ENCODE results near the gene ABHD15. TPM values are rescaled to one million over a fixed set of nuclear protein-coding genes. Genes with fewer than 3 reads are reported as not detected.

ABHD15 gene
- total RNA-seq, 1 donor from 2014 or later: 5.9 TPM

GRCh38 chr17:29568331-29569244 lies 1.8 kb upstream of the ABHD15 start, which contains the start of gene TP53I13:
Gene TP53I13 (plus strand): TSS chr17:29568701. CDS start chr17:29568759, 58 bp downstream.
- Histone ChIP-seq H3K36me3 (peaks cover 4% of the 10 kb centered on the region), H3K27ac (replicated peaks) (peak within 1 kb of the TSS; percentile 92), H3K27me3 (ENCODE audit: low read depth) (no peaks in the 10 kb centered on the region), H3K9me3 (replicated peaks) (no peaks in the 10 kb centered on the region), H3K4me3 (peak within 1 kb of the TSS; percentile 77), H3K4me1 (peaks cover 84% of the 10 kb centered on the region)
- TF ChIP-seq CTCF (IDR thresholded peaks at IDR 0.05; ENCODE audit: borderline replicate concordance): no peak
- DNase-seq: peak; percentile 93
- intact Hi-C loops (cut with micrococcal nuclease): no loop called here

- intact Hi-C loops (cut with micrococcal nuclease): no loop called here
- H3K4me1 ChIP-seq: peaks cover 76% of the 10 kb centered on the region
- H3K4me3 ChIP-seq: peak overlapping the region; percentile 77
Observed at GRCh38 chr17:29567554-29568330, 905 bp upstream of the ABHD15 start.

GRCh38 chr17:29567304-29567553 lies 392 bp upstream of the ABHD15 start:
- Histone ChIP-seq H3K4me1 (peaks cover 75% of the 10 kb centered on the region), H3K36me3 (peaks cover 8% of the 10 kb centered on the region), H3K27me3 (ENCODE audit: low read depth) (no peaks in the 10 kb centered on the region), H3K9me3 (replicated peaks) (no peaks in the 10 kb centered on the region), H3K27ac (replicated peaks) (peak overlapping the region; percentile 92), H3K4me3 (peak overlapping the region; percentile 77)
- no peak for DNase-seq
- no peak for TF ChIP-seq CTCF (IDR thresholded peaks at IDR 0.05; ENCODE audit: borderline replicate concordance)
- intact Hi-C loops (cut with micrococcal nuclease): no loop called here

More at GRCh38 chr17:29567554-29568330, 905 bp upstream of the ABHD15 start:
- Histone ChIP-seq H3K27me3 (ENCODE audit: low read depth) (no peaks in the 10 kb centered on the region), H3K9me3 (replicated peaks) (no peaks in the 10 kb centered on the region), H3K36me3 (peaks cover 3% of the 10 kb centered on the region), H3K27ac (replicated peaks) (peak overlapping the region; percentile 92)
- peak; percentile 73 for DNase-seq
- peak; percentile 57 for TF ChIP-seq CTCF (IDR thresholded peaks at IDR 0.05; ENCODE audit: borderline replicate concordance)

- no peak for DNase-seq
- Histone ChIP-seq H3K9me3 (replicated peaks) (no peaks in the 10 kb centered on the region), H3K36me3 (peaks cover 12% of the 10 kb centered on the region), H3K4me3 (peak overlapping the region; percentile 77), H3K4me1 (peaks cover 75% of the 10 kb centered on the region), H3K27ac (replicated peaks) (peak overlapping the region; percentile 92), H3K27me3 (ENCODE audit: low read depth) (no peaks in the 10 kb centered on the region)
- intact Hi-C loops (cut with micrococcal nuclease): no loop called here
- peak; percentile 14 for TF ChIP-seq CTCF (IDR thresholded peaks at IDR 0.05; ENCODE audit: borderline replicate concordance)
Observed at GRCh38 chr17:29565643-29566472, 979 bp downstream of the ABHD15 start.

GRCh38 chr17:29563816-29564215 lies 3.0 kb downstream of the ABHD15 start:
- Histone ChIP-seq H3K4me3 (no peak overlapping the region), H3K27ac (replicated peaks) (no peak overlapping the region), H3K27me3 (ENCODE audit: low read depth) (no peaks in the 10 kb centered on the region), H3K36me3 (peaks cover 12% of the 10 kb centered on the region), H3K4me1 (peaks cover 58% of the 10 kb centered on the region), H3K9me3 (replicated peaks) (no peaks in the 10 kb centered on the region)
- no peak for DNase-seq
- TF ChIP-seq CTCF (IDR thresholded peaks at IDR 0.05; ENCODE audit: borderline replicate concordance): no peak
- intact Hi-C loops (cut with micrococcal nuclease): no loop called here

All from left ventricle myocardium inferior (tissue), 1 donor.